Prostate gland (tissue), 2 donors: ENCODE data around the gene RELL1.

ENCODE experiments used
- POLR2A ChIP-seq: fragments of 450-650 bp; IDR thresholded peaks from one replicate; pipeline ENCODE4 v1.6.1; 2016; ENCODE audit warnings: antibody characterized with exemption, mild to moderate bottlenecking
- POLR2AphosphoS5 ChIP-seq: sonication (generic); formaldehyde crosslinking; IDR thresholded peaks from one replicate; pipeline ENCODE4 v1.6.1; 2017; ENCODE audit warnings: antibody characterized with exemption
- TF ChIP-seq, protein P1 (sequence below), 4 experiments: fragments of 200-600 bp in 2 of 4; fragments of 450-650 bp in 2 of 4; sonication (generic) in 2 of 4; IDR thresholded peaks; 1 replicate in 3 of 4; 2 replicates in 1 of 4; pipeline ENCODE4 v1.5.1; 2016 to 2019; ENCODE audit warnings: antibody characterized with exemption in 4 of 4, mild to moderate bottlenecking in 2 of 4, moderate library complexity in 2 of 4

DNA sequence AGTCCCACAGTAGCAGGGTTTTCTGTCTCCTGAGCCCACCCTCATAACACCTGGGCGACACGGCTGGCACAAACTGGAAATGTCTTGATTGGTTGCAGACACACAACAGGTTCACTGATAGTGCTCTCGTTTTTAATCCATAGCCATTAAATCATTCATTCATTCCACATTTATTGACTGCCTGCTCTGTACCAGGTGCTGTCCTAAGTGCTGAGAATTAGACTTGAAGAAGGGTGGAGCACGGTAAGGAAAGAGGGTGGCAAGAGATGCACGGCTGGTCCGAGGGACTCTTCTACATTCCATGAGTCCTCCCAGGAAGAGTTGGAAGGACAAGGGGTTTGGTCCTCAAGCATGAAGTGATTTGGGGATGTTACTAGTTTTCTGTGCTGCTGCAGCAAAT, 100.0 kb downstream of the RELL1 start:
- TF ChIP-seq, protein P1, sequence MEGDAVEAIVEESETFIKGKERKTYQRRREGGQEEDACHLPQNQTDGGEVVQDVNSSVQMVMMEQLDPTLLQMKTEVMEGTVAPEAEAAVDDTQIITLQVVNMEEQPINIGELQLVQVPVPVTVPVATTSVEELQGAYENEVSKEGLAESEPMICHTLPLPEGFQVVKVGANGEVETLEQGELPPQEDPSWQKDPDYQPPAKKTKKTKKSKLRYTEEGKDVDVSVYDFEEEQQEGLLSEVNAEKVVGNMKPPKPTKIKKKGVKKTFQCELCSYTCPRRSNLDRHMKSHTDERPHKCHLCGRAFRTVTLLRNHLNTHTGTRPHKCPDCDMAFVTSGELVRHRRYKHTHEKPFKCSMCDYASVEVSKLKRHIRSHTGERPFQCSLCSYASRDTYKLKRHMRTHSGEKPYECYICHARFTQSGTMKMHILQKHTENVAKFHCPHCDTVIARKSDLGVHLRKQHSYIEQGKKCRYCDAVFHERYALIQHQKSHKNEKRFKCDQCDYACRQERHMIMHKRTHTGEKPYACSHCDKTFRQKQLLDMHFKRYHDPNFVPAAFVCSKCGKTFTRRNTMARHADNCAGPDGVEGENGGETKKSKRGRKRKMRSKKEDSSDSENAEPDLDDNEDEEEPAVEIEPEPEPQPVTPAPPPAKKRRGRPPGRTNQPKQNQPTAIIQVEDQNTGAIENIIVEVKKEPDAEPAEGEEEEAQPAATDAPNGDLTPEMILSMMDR (IDR thresholded peaks at IDR 0.05): no peak
- TF ChIP-seq POLR2A (no peak), POLR2AphosphoS5 (no peak)
